Liver (tissue), 9 donors: ENCODE data around the gene ZNF837. TPM values are rescaled to one million over a fixed set of nuclear protein-coding genes. Genes with fewer than 3 reads are reported as not detected.
A peak's percentile ranks its signal among the peaks of the same experiment; 100 is the strongest.

Source experiments
- DNase-seq: peaks from one replicate; pipeline ENCODE4 v3.0.0-alpha.2; 2017; ENCODE audit warnings: low spot score
- H3K27ac ChIP-seq, 2 donors: one replicate each; pipeline ENCODE4 v1.7.0; 2013; ENCODE audit warnings: inconsistent platforms in 2 of 2, low read length in 2 of 2, control low read depth in 1 of 2, low read depth in 1 of 2, mild to moderate bottlenecking in 1 of 2
- H3K27me3 ChIP-seq, 4 donors: one replicate each; pipeline versions ENCODE4 v1.6.1 to v1.7.0; 2013; ENCODE audit warnings: low read length in 3 of 4, inconsistent platforms in 1 of 4, mild to moderate bottlenecking in 1 of 4, moderate library complexity in 1 of 4; ENCODE audit not compliant: control insufficient read depth in 4 of 4, insufficient read depth in 4 of 4
- H3K36me3 ChIP-seq, 4 donors: one replicate each; pipeline versions ENCODE4 v1.6.1 to v1.7.0; 2013; ENCODE audit warnings: low read length in 3 of 4, mild to moderate bottlenecking in 3 of 4, low read depth in 1 of 4, moderate library complexity in 1 of 4; ENCODE audit not compliant: control insufficient read depth in 4 of 4, insufficient read depth in 3 of 4
- H3K4me1 ChIP-seq, 4 donors: one replicate each; pipeline versions ENCODE4 v1.6.1 to v1.7.0; 2013; ENCODE audit warnings: low read length in 3 of 4, mild to moderate bottlenecking in 3 of 4, moderate library complexity in 1 of 4; ENCODE audit not compliant: control insufficient read depth in 4 of 4, insufficient read depth in 4 of 4
- H3K4me3 ChIP-seq, 3 donors: one replicate each; pipeline versions ENCODE4 v1.6.1 to v1.7.0; 2013; ENCODE audit warnings: low read length in 3 of 3, control low read depth in 1 of 3, low read depth in 1 of 3, mild to moderate bottlenecking in 1 of 3
- H3K9ac ChIP-seq, 2 donors: one replicate each; pipeline ENCODE4 v1.7.0; 2013; ENCODE audit warnings: low read length in 2 of 2, mild to moderate bottlenecking in 2 of 2, moderate library complexity in 2 of 2, control low read depth in 1 of 2, low read depth in 1 of 2
- H3K9me3 ChIP-seq, 4 donors: one replicate each; pipeline versions ENCODE4 v1.6.1 to v1.7.0; 2013; ENCODE audit warnings: low read length in 3 of 4; ENCODE audit not compliant: control insufficient read depth in 4 of 4
- ATF3 ChIP-seq: IDR thresholded peaks from 2 replicates; pipeline ENCODE4 v1.6.1; 2016; ENCODE audit warnings: antibody characterized with exemption
- CTCF ChIP-seq: fragments of 150-350 bp; IDR thresholded peaks from 2 replicates; pipeline ENCODE4 v1.5.1; 2017; ENCODE audit warnings: improper control_type of control experiment, low read depth, low read length; ENCODE audit not compliant: missing input control
- EGR1 ChIP-seq, 2 donors: IDR thresholded peaks; 2 replicates each; pipeline ENCODE4 v1.6.1; 2016 to 2018; ENCODE audit warnings: antibody characterized with exemption in 2 of 2, low read depth in 2 of 2
- FOXA1 ChIP-seq: IDR thresholded peaks from 2 replicates; pipeline ENCODE4 v1.6.1; 2016; ENCODE audit warnings: antibody characterized with exemption
- FOXA2 ChIP-seq: IDR thresholded peaks from 2 replicates; pipeline ENCODE4 v1.6.1; 2016; ENCODE audit warnings: antibody characterized with exemption
- HNF4A ChIP-seq, 2 donors: conservative IDR thresholded peaks; 2 replicates each; pipeline ENCODE4 v1.6.1; 2016; ENCODE audit warnings: antibody characterized with exemption in 2 of 2, mild to moderate bottlenecking in 2 of 2
- HNF4G ChIP-seq: IDR thresholded peaks from 2 replicates; pipeline ENCODE4 v1.6.1; 2016; ENCODE audit warnings: antibody characterized with exemption
- JUND ChIP-seq, 2 donors: IDR thresholded peaks; 2 replicates each; pipeline ENCODE4 v1.6.1; 2016; ENCODE audit warnings: antibody characterized with exemption in 2 of 2
- NR2F2 ChIP-seq: IDR thresholded peaks from 2 replicates; pipeline ENCODE4 v1.6.1; 2016; ENCODE audit warnings: antibody characterized with exemption
- REST ChIP-seq: IDR thresholded peaks from 2 replicates; pipeline ENCODE4 v1.6.1; 2016; ENCODE audit warnings: antibody characterized with exemption, mild to moderate bottlenecking
- RXRA ChIP-seq, 2 donors: IDR thresholded peaks; 2 replicates each; pipeline ENCODE4 v1.6.1; 2017 to 2018; ENCODE audit warnings: antibody characterized with exemption in 2 of 2, mild to moderate bottlenecking in 1 of 2
- SP1 ChIP-seq: IDR thresholded peaks from 2 replicates; pipeline ENCODE4 v1.6.1; 2018; ENCODE audit warnings: antibody characterized with exemption, mild to moderate bottlenecking
- TAF1 ChIP-seq: conservative IDR thresholded peaks from 2 replicates; pipeline ENCODE4 v1.6.1; 2016; ENCODE audit warnings: antibody characterized with exemption, mild to moderate bottlenecking
- YY1 ChIP-seq: IDR thresholded peaks from 2 replicates; pipeline ENCODE4 v1.6.1; 2016; ENCODE audit warnings: antibody characterized with exemption, mild to moderate bottlenecking
- ZBTB33 ChIP-seq: IDR thresholded peaks from 2 replicates; pipeline ENCODE4 v1.6.1; 2016; ENCODE audit warnings: antibody characterized with exemption
- WGBS: extraction: QIAGEN DNeasy Blood & Tissue Kit; methylation state at CpG from one replicate; pipeline ENCODE4 v1.1.7; 2013; 5-methylcytosine and 5-hydroxymethylcytosine counted together
- polyA plus RNA-seq, 2 donors: library from polyadenylated mRNA; stranded (reverse) in 1 of 2; unstranded in 1 of 2; fragments of 200-250 nt in 1 of 2; fragments of >200 nt in 1 of 2; fragmentation: Nextera tagmentation in 1 of 2; extraction: Ambion mirVana in 1 of 2; gene quantifications; one replicate each; pipeline versions ENCODE4 v1.2.1 to v1.2.3, GENCODE V29; 2013 to 2015
- total RNA-seq, 2 donors: library from RNA; depleted of rRNA; stranded (reverse); fragments of >200 nt; gene quantifications; one replicate each; pipeline ENCODE4 v1.2.3, GENCODE V29; 2014
- donor health status: healthy.
- donor health status: healthy.
- donor health status: healthy.
- donor health status: healthy.
- donor health status: healthy.

Gene ZNF837
- total and polyA plus RNA-seq, 4 donors = 0.54 to 3.6 (median 2.3) TPM

GRCh38 chr19:58326501-58326913, 54.3 kb downstream of the ZNF837 start:
- Histone ChIP-seq H3K4me3 (peak overlapping the region; percentile 76 to 100 (median 84)), H3K9me3 (no peaks in the 10 kb centered on the region), H3K36me3 (no peaks in the 10 kb centered on the region), H3K9ac (peak overlapping the region; percentile 54 to 90), H3K4me1 (peaks cover 2 to 50% (median 39%) of the 10 kb centered on the region in 4 donors), H3K27me3 (no peaks in the 10 kb centered on the region), H3K27ac (peak overlapping the region; percentile 95 to 97)
- no peak for DNase-seq
- no peak for TF ChIP-seq EGR1 (IDR thresholded peaks at IDR 0.05; ENCODE audit: low read depth in 2 of 2)
- TF ChIP-seq HNF4G = no peak
- no peak for TF ChIP-seq CTCF
- WGBS = 4% methylated on average over 9 of the region's 9 CpGs

GRCh38 chr19:58325311-58326022, 55.4 kb downstream of the ZNF837 start:
- Histone ChIP-seq H3K9ac (no peak overlapping the region), H3K36me3 (no peaks in the 10 kb centered on the region), H3K4me3 (no peak overlapping the region), H3K27ac (no peak overlapping the region), H3K27me3 (no peaks in the 10 kb centered on the region), H3K9me3 (no peaks in the 10 kb centered on the region), H3K4me1 (peaks cover 2 to 44% (median 33%) of the 10 kb centered on the region in 4 donors)
- DNase-seq = no peak
- TF ChIP-seq YY1 = no peak
- no peak for TF ChIP-seq CTCF
- TF ChIP-seq FOXA2 = no peak
- TF ChIP-seq ZBTB33 = no peak
- no peak for TF ChIP-seq EGR1 (IDR thresholded peaks at IDR 0.05; ENCODE audit: low read depth in 2 of 2)
- TF ChIP-seq JUND (IDR thresholded peaks at IDR 0.05) = no peak
- TF ChIP-seq RXRA (IDR thresholded peaks at IDR 0.05) = no peak
- TF ChIP-seq ATF3 = no peak
- 91% methylated on average over 6 of the region's 6 CpGs for WGBS

GRCh38 chr19:58319241-58319640, 61.6 kb downstream of the ZNF837 start:
- H3K27me3 ChIP-seq = no peaks in the 10 kb centered on the region
- H3K9ac ChIP-seq = no peak overlapping the region
- TF ChIP-seq FOXA2 = no peak
- TF ChIP-seq RXRA (IDR thresholded peaks at IDR 0.05) = no peak
- TF ChIP-seq ATF3 = no peak
- no peak for TF ChIP-seq NR2F2
- no peak for TF ChIP-seq JUND (IDR thresholded peaks at IDR 0.05)
- no peak for TF ChIP-seq REST
- no peak for TF ChIP-seq SP1
- no peak for TF ChIP-seq FOXA1
- TF ChIP-seq HNF4G = no peak
- TF ChIP-seq TAF1 = no peak
- no peak for TF ChIP-seq HNF4A (conservative IDR thresholded peaks at IDR 0.05)
- no peaks in the 10 kb centered on the region for H3K9me3 ChIP-seq
- WGBS = 98% methylated on average over 10 of the region's 10 CpGs
- no peak for DNase-seq
- H3K36me3 ChIP-seq = peaks cover 6 to 17% (median 10%) of the 10 kb centered on the region in 4 donors
- no peak overlapping the region for H3K4me3 ChIP-seq
- no peak overlapping the region for H3K27ac ChIP-seq
- no peaks in the 10 kb centered on the region for H3K4me1 ChIP-seq
